HepG2 (cell line): Measurements from ENCODE around the gene FSCN2. TPM values are rescaled to one million over a fixed set of nuclear protein-coding genes. Genes with fewer than 3 reads are reported as not detected.

Experiments used
- ATAC-seq: fragments of 200-7000 bp; cut with Tn5 transposase; 3 replicates; pipeline ENCODE4 v1.9.1; 2020; ENCODE audit warnings: mild to moderate bottlenecking, moderate library complexity
- BruUV-seq: library from RNA; stranded (reverse); fragments of 400-500 nt; replicated peaks from 2 replicates; lab custom pipeline; 2021; lab: Mats Ljungman, UMichigan
- CTCF ChIA-PET: fragments of 300-600 bp; formaldehyde crosslinking; extraction: SDS; loops from one replicate; lab custom pipeline; 2021; ENCODE audit warnings: low total read pairs, inconsistent platforms, low intra/inter-chr PET ratio; lab: Yijun Ruan, JAX
- POLR2A ChIA-PET: fragments of 350-600 bp; sonication (Branson Sonifier 250); formaldehyde crosslinking; loops from one replicate; lab custom pipeline; 2020; ENCODE audit warnings: antibody characterized with exemption, inconsistent platforms; lab: Yijun Ruan, JAX
- DNase-seq: peaks from one replicate; pipeline ENCODE4 v3.0.0-alpha.2; 2015; ENCODE audit warnings: low spot score
- FAIRE-seq: peaks from 3 replicates; lab custom pipeline; 2011; peaks lifted over from hg19 to GRCh38; lab: Jason Lieb, UNC
- H2AFZ ChIP-seq: one replicate; pipeline ENCODE4 v1.6.1; 2011; ENCODE audit warnings: low read length, inconsistent platforms
- H3K27ac ChIP-seq: fragments of 300-600 bp; 3 replicates; pipeline ENCODE4 v1.8.0; 2011; ENCODE audit warnings: mixed run types, mild to moderate bottlenecking, mixed read lengths, low read length, inconsistent platforms; ENCODE audit not compliant: insufficient read depth; ENCODE audit errors: extremely low read length
- H3K27me3 ChIP-seq, 2 experiments: fragments of 200-600 bp in 1 of 2; 2 replicates in 1 of 2; 3 replicates in 1 of 2; pipeline versions ENCODE4 v1.6.0 to v1.8.0; 2011; ENCODE audit warnings: low read length in 2 of 2, mild to moderate bottlenecking in 2 of 2, moderate library complexity in 2 of 2, inconsistent platforms in 1 of 2; ENCODE audit not compliant: insufficient read depth in 2 of 2, control insufficient read depth in 1 of 2
- H3K36me3 ChIP-seq, 2 experiments: fragments of 200-600 bp in 1 of 2; replicated peaks in 1 of 2; 2 replicates in 1 of 2; 3 replicates in 1 of 2; pipeline versions ENCODE4 v1.5.1 to v1.8.0; 2011; ENCODE audit warnings: low read length in 2 of 2, inconsistent platforms in 1 of 2; ENCODE audit not compliant: insufficient read depth in 2 of 2, control insufficient read depth in 1 of 2
- H3K4me1 ChIP-seq: 2 replicates; pipeline ENCODE4 v1.5.1; 2012; ENCODE audit warnings: low read length, inconsistent platforms; ENCODE audit not compliant: insufficient read depth
- H3K4me2 ChIP-seq: 2 replicates; pipeline ENCODE4 v1.6.0; 2011; ENCODE audit warnings: low read depth, low read length, inconsistent platforms
- H3K4me3 ChIP-seq, 3 experiments: fragments of 200-600 bp in 1 of 3; sonication (generic), shearing (Covaris generic) in 1 of 3; replicated peaks in 1 of 3; 2 replicates each; pipeline ENCODE4 v1.5.1; 2011 to 2016; ENCODE audit warnings: low read length in 3 of 3, inconsistent platforms in 2 of 3, low read depth in 2 of 3, mild to moderate bottlenecking in 2 of 3, control low read depth in 1 of 3, mixed read lengths in 1 of 3; ENCODE audit not compliant: insufficient read depth in 1 of 3
- H3K79me2 ChIP-seq: one replicate; pipeline ENCODE4 v1.6.1; 2011; ENCODE audit warnings: low read length, inconsistent platforms; ENCODE audit not compliant: insufficient read depth
- H3K9ac ChIP-seq: 2 replicates; pipeline ENCODE4 v1.6.0; 2011; ENCODE audit warnings: mild to moderate bottlenecking, low read depth, low read length, inconsistent platforms; ENCODE audit not compliant: insufficient read depth
- H3K9me3 ChIP-seq: 2 replicates; pipeline ENCODE4 v1.5.1; 2012; ENCODE audit warnings: mild to moderate bottlenecking, low read length
- H4K20me1 ChIP-seq: 2 replicates; pipeline ENCODE4 v1.6.0; 2011; ENCODE audit warnings: inconsistent platforms, mild to moderate bottlenecking, low read length, moderate library complexity; ENCODE audit not compliant: insufficient read depth
- KDM2A ChIP-seq: sonication (generic); formaldehyde crosslinking; IDR thresholded peaks from 2 replicates; pipeline ENCODE4 v1.4.0; 2020; ENCODE audit warnings: low read depth, missing genetic modification reagents, borderline replicate concordance
- POLR2G ChIP-seq: fragments of 200-400 bp; formaldehyde crosslinking; IDR thresholded peaks from 2 replicates; pipeline ENCODE4 v1.6.1; 2018; ENCODE audit warnings: mild to moderate bottlenecking, low read depth, low read length, moderate library complexity
- ZFX ChIP-seq: sonication (generic); formaldehyde crosslinking; IDR thresholded peaks from 2 replicates; pipeline ENCODE4 v1.4.0; 2020; ENCODE audit warnings: mild to moderate bottlenecking, low read depth, missing genetic modification reagents, moderate library complexity
- ZNF563 ChIP-seq: sonication (generic); formaldehyde crosslinking; IDR thresholded peaks from 2 replicates; pipeline ENCODE4 v1.8.0; 2022; ENCODE audit warnings: mild to moderate bottlenecking, moderate library complexity, missing genetic modification reagents
- ZNF710 ChIP-seq: sonication (generic); formaldehyde crosslinking; IDR thresholded peaks from 2 replicates; pipeline ENCODE4 v1.5.0; 2020; ENCODE audit warnings: mild to moderate bottlenecking, missing genetic modification reagents, borderline replicate concordance
- WGBS: methylation state at CpG from one replicate; pipeline ENCODE4 v1.1.6; 2017; ENCODE audit warnings: low lambda C conversion rate; 5-methylcytosine and 5-hydroxymethylcytosine counted together
- in situ Hi-C: cut with HindIII; loops from 2 replicates; pipeline ENCODE4 v1.10.0; 2017; ENCODE audit warnings: low pct_unique_long_range_greater_than_20kb; ENCODE audit not compliant: extremely low pct_ligation_motif_present
- intact Hi-C: fragments of 100-400 bp; cut with micrococcal nuclease; formaldehyde crosslinking; loops from one replicate; pipeline ENCODE4 v1.10.0; 2022; ENCODE audit not compliant: unreplicated experiment
- polyA plus RNA-seq, 8 experiments: library from polyadenylated mRNA; depleted of rRNA in 3 of 8; stranded (reverse) in 7 of 8; unstranded in 1 of 8; fragments of >200 nt; fragmentation: Illumina TruSeq in 4 of 8; extraction: Trizol in 4 of 8; gene quantifications; 2 replicates each; pipeline versions ENCODE4 v1.2.1 to v1.2.3, GENCODE V29; 2011 to 2016; ENCODE audit warnings: low read depth in 4 of 8, missing spikeins in 1 of 8, mixed read lengths in 1 of 8; ENCODE audit not compliant: insufficient read depth in 1 of 8
- total RNA-seq, 5 experiments: library from RNA; depleted of rRNA; stranded (reverse); fragments of >200 nt; fragmentation: Illumina TruSeq; extraction: Trizol; gene quantifications; 2 replicates each; pipeline ENCODE4 v1.2.3, GENCODE V29; 2016; ENCODE audit warnings: low read depth in 1 of 5
- TF ChIP-seq, protein P1 (sequence below): sonication (generic); formaldehyde crosslinking; IDR thresholded peaks from 2 replicates; pipeline ENCODE4 v1.4.0; 2020; ENCODE audit warnings: missing genetic modification reagents
- TF ChIP-seq, protein P2 (sequence below): sonication (generic); formaldehyde crosslinking; IDR thresholded peaks from 2 replicates; pipeline ENCODE4 v1.9.0; 2022; ENCODE audit warnings: missing genetic modification reagents, mild to moderate bottlenecking, borderline replicate concordance

Gene FSCN2
- total and polyA plus RNA-seq, 2 of the 13 experiments (the other 11 are each of a cell fraction or from before 2014, with no cell fraction given): 0.09 TPM; not detected in 1

GRCh38 chr17:81533339-81534141, 5.4 kb downstream of the FSCN2 start:
- ATAC-seq: peak; percentile 24
- intact Hi-C loops: no loop called here
- BruUV-seq: no TSS peak
- H3K9ac ChIP-seq: peak overlapping the region; percentile 30
- no peak overlapping the region for H2AFZ ChIP-seq
- ChIA-PET CTCF (no interaction called here), POLR2A (no interaction called here)
- H3K4me3 ChIP-seq: peak overlapping the region in 1 of 3 experiments; percentile 32; a peak in 1 of 6 replicates
- WGBS: 14% methylated on average over 6 of the region's 21 CpGs
- DNase-seq: no peak
- no peaks in the 10 kb centered on the region for H3K36me3 ChIP-seq
- peaks cover 15% of the 10 kb centered on the region; the same call in 1 of the 2 replicates for H3K9me3 ChIP-seq
- peaks cover 8 to 19% of the 10 kb centered on the region in 2 experiments for H3K27me3 ChIP-seq
- in situ Hi-C loops: no loop called here
- H3K4me1 ChIP-seq: peaks cover 21% of the 10 kb centered on the region
- H3K4me2 ChIP-seq: peak overlapping the region; percentile 61
- peaks cover 5% of the 10 kb centered on the region; the same call in 1 of the 2 replicates for H4K20me1 ChIP-seq
- no peak overlapping the region for H3K27ac ChIP-seq
- no peaks in the 10 kb centered on the region for H3K79me2 ChIP-seq
- no peak for FAIRE-seq
- TF ChIP-seq, protein P1, sequence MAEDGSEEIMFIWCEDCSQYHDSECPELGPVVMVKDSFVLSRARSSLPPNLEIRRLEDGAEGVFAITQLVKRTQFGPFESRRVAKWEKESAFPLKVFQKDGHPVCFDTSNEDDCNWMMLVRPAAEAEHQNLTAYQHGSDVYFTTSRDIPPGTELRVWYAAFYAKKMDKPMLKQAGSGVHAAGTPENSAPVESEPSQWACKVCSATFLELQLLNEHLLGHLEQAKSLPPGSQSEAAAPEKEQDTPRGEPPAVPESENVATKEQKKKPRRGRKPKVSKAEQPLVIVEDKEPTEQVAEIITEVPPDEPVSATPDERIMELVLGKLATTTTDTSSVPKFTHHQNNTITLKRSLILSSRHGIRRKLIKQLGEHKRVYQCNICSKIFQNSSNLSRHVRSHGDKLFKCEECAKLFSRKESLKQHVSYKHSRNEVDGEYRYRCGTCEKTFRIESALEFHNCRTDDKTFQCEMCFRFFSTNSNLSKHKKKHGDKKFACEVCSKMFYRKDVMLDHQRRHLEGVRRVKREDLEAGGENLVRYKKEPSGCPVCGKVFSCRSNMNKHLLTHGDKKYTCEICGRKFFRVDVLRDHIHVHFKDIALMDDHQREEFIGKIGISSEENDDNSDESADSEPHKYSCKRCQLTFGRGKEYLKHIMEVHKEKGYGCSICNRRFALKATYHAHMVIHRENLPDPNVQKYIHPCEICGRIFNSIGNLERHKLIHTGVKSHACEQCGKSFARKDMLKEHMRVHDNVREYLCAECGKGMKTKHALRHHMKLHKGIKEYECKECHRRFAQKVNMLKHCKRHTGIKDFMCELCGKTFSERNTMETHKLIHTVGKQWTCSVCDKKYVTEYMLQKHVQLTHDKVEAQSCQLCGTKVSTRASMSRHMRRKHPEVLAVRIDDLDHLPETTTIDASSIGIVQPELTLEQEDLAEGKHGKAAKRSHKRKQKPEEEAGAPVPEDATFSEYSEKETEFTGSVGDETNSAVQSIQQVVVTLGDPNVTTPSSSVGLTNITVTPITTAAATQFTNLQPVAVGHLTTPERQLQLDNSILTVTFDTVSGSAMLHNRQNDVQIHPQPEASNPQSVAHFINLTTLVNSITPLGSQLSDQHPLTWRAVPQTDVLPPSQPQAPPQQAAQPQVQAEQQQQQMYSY (CRISPR knock-in tag): peak; percentile 9; the same call in 1 of the 2 replicates
- TF ChIP-seq KDM2A (CRISPR knock-in tag) (peak; percentile 48; the same call in 1 of the 2 replicates), POLR2G (peak; percentile 36; the same call in 1 of the 2 replicates), ZFX (peak; percentile 40; the same call in 1 of the 2 replicates), ZNF710 (0 out of 2 replicates have a peak, but pooled peaks have one; percentile 21), ZNF563 (CRISPR knock-in tag) (0 out of 2 replicates have a peak, but pooled peaks have one; percentile 38)
- TF ChIP-seq, protein P2, sequence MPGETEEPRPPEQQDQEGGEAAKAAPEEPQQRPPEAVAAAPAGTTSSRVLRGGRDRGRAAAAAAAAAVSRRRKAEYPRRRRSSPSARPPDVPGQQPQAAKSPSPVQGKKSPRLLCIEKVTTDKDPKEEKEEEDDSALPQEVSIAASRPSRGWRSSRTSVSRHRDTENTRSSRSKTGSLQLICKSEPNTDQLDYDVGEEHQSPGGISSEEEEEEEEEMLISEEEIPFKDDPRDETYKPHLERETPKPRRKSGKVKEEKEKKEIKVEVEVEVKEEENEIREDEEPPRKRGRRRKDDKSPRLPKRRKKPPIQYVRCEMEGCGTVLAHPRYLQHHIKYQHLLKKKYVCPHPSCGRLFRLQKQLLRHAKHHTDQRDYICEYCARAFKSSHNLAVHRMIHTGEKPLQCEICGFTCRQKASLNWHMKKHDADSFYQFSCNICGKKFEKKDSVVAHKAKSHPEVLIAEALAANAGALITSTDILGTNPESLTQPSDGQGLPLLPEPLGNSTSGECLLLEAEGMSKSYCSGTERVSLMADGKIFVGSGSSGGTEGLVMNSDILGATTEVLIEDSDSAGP: 0 out of 2 replicates have a peak, but pooled peaks have one; percentile 17
